C4-2B (cell line): ENCODE measurements around the gene FOS.
"Not testable (repeated sequence)": the region's sequence is repeated elsewhere in the genome, so short reads cannot be mapped to it uniquely, and the experiment has no call there.

ENCODE experiments used
- H3K27ac ChIP-seq: fragments of 450-650 bp; 2 replicates; pipeline ENCODE4 v1.5.1; 2017
- ZFX ChIP-seq: fragments of 450-650 bp; IDR thresholded peaks from 2 replicates; pipeline ENCODE4 v1.6.1; 2017
- TF ChIP-seq, protein P1 (sequence below): fragments of 450-650 bp; conservative IDR thresholded peaks from 2 replicates; pipeline ENCODE4 v1.5.1; 2017; ENCODE audit warnings: mild to moderate bottlenecking

The FOS gene

DNA sequence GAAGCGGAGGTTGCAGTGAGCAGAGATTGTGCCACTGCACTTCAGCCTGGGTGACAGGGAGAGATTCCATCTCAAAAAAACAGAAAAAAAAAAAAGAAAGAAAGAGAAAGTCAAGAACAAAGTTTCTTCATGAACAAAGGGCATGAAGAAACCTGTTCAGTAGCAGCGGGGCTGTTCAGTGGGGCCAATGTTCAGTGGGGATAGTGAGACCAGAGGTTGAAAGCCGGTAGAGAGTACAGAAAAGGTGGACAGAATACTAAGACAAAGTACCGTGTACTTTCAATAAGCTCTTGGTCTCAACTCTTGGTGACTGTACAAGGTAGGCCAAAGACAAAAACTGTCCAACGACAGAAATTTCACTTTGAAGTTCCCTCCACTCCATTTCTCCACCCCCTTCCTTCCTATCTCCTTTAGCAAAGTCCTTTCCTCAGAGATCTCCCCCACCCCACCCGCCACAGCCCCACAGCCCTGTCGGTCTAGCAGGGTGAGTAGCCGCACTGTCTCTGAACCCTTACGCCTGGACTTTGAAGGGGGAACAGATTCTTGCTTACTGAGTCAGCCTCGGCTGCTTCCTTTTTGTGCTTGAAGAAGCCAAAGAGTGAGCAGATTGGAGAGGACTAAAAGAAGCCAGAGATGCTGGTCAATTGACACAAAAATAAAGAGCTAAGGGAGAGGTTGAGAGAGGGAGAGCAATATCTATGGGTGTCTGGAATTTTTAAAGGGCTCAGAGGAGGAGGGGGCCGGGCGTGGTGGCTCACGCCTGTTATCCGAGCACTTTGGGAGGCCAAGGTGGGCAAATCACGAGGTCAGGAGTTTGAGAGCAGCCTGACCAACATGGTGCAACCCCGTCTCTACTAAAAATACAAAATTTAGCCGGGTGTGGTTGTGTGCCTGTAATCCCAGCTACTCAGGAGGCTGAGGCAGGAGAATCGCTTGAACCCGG is 44.2 kb upstream of the FOS start:
- H3K27ac ChIP-seq = no peak overlapping the region
- TF ChIP-seq ZFX = no peak
- TF ChIP-seq, protein P1, sequence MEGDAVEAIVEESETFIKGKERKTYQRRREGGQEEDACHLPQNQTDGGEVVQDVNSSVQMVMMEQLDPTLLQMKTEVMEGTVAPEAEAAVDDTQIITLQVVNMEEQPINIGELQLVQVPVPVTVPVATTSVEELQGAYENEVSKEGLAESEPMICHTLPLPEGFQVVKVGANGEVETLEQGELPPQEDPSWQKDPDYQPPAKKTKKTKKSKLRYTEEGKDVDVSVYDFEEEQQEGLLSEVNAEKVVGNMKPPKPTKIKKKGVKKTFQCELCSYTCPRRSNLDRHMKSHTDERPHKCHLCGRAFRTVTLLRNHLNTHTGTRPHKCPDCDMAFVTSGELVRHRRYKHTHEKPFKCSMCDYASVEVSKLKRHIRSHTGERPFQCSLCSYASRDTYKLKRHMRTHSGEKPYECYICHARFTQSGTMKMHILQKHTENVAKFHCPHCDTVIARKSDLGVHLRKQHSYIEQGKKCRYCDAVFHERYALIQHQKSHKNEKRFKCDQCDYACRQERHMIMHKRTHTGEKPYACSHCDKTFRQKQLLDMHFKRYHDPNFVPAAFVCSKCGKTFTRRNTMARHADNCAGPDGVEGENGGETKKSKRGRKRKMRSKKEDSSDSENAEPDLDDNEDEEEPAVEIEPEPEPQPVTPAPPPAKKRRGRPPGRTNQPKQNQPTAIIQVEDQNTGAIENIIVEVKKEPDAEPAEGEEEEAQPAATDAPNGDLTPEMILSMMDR = no peak

- H3K27ac ChIP-seq = not testable (repeated sequence)
These were observed 43.4 kb upstream of the FOS start for GRCh38 chr14:75235198-75235597.

DNA sequence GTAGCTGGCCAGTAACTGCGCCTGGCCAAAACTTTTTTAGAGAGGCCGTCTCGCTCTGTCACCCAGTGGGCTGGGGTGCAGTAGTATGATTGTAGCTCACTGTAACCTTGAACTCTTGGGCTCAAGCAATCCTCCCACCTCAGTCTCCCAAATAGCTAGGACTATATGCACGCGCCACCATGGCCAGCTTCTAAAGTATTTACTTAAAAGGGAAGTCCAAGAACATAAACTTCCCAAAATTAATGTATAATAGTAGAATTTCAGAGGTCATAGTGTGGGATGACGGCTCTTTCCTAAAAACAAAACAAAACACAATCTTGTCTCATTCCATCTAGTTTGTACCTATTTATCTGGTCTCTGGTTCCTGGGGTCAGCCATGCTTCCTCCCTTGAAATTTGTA is 42.2 kb upstream of the FOS start:
- no peak for TF ChIP-seq ZFX
- TF ChIP-seq, protein P1 = no peak

DNA sequence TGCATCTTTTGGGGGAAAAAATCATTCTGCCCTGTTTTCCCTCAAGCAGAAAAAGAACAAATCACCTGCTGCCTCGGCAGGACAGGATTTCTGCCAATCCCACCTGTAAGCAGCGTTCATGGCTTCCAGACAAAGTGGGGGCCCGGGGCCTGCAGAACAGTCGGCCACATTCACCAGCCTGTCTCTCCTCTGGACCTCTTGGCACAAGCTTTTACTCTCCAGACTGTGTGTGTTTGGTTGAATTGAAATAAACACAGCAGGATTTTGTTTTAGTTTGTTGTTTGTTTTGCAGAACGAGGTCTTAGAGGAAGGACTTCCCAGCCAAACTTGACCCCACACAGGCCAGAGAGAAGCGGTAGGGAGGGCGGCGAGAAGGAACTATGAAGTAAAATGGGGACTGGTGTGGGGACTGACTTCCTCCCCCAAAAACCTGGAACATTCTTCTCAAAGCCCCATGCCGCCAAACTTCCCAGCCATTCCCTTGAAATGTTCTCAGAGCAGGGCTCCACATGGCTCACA is 41.7 kb upstream of the FOS start:
- H3K27ac ChIP-seq = no peak overlapping the region
- TF ChIP-seq, protein P1 = no peak
- no peak for TF ChIP-seq ZFX

More for the DNA sequence above, 42.2 kb upstream of the FOS start:
- H3K27ac ChIP-seq = no peak overlapping the region

- TF ChIP-seq ZFX = no peak
- TF ChIP-seq, protein P1 = no peak
- H3K27ac ChIP-seq = no peak overlapping the region
These were observed 39.7 kb upstream of the FOS start for GRCh38 chr14:75238756-75239455.

GRCh38 chr14:75240781-75241180 is 37.8 kb upstream of the FOS start:
- TF ChIP-seq, protein P1 = no peak
- no peak for TF ChIP-seq ZFX
- no peak overlapping the region for H3K27ac ChIP-seq

DNA sequence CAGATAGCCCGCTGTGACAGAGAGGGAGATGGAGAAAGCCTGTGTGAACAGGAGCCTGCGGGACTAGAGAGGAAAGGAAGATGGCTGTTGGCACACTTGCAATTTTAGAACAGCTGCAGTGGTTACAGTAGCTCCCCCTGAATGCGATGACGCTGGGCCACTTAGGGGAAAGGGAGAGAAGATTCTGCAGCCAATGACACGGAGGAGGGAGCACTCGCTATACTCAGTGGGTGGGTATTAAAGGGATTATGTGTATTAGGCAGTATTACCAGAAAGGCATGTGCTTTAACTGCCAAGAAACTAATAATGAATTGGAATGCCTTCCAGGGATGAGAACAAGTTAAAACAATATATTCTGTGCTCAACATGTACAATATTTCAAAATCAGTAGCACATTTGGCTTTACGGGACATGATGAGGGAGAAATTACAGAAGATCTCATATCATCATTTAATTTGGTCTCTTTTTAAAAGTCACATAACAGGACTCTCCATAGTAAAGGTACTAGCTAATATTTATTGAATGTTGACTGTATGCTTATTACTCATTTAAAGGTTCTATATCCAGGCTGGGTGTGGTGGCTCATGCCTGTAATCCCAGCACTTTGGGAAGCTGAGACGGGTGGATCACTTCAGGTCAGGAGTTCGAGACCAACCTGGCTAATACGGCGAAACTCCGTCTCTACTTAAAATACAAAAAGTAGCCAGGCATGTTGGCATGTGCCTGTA is 35.9 kb upstream of the FOS start:
- H3K27ac ChIP-seq = no peak overlapping the region
- TF ChIP-seq ZFX = no peak
- TF ChIP-seq, protein P1 = no peak
